ENCODE data around the gene SPEG. TPM values are rescaled to one million over a fixed set of nuclear protein-coding genes. Genes with fewer than 3 reads are reported as not detected.
A peak's percentile ranks its signal among the peaks of the same experiment; 100 is the strongest.

The SPEG gene
- polyA plus RNA-seq, 3 donors: not detected

GRCh38 chr2:219500135-219500534 is 65.5 kb downstream of the SPEG start:
- Histone ChIP-seq H3K4me1 (ENCODE audit: control insufficient read depth in 1 of 2, insufficient read depth in 2 of 2, low read length in 2 of 2) (peaks cover 28 to 43% of the 10 kb centered on the region in 2 donors), H3K9me3 (replicated peaks in 1 of 2; ENCODE audit: control insufficient read depth in 1 of 2, insufficient read depth in 1 of 2, low read length in 2 of 2) (peaks cover 2 to 10% of the 10 kb centered on the region in 2 donors), H3K27ac (ENCODE audit: low read depth in 1 of 2, low read length in 2 of 2) (no peak overlapping the region), H3K79me2 (ENCODE audit: insufficient read depth, low read length) (peaks cover 11% of the 10 kb centered on the region), H3K4me2 (replicated peaks; ENCODE audit: extremely low read depth, low read length, poor library complexity, severe bottlenecking) (no peak overlapping the region), H4K20me1 (ENCODE audit: insufficient read depth, low read length) (no peaks in the 10 kb centered on the region), H3K27me3 (ENCODE audit: control insufficient read depth in 2 of 2, insufficient read depth in 2 of 2, low read length in 2 of 2) (peaks cover 22 to 26% of the 10 kb centered on the region in 2 donors), H2AFZ (ENCODE audit: insufficient read depth, low read depth, low read length, poor library complexity, severe bottlenecking) (no peak overlapping the region), H3K36me3 (replicated peaks in 1 of 2; ENCODE audit: control insufficient read depth in 1 of 2, insufficient read depth in 2 of 2, low read length in 2 of 2) (peaks cover 25 to 42% of the 10 kb centered on the region in 2 donors), H3K4me3 (replicated peaks in 1 of 3; ENCODE audit: low read depth in 2 of 3, low read length in 3 of 3) (no peak overlapping the region), H3K9ac (ENCODE audit: insufficient read depth, low read length, poor library complexity, severe bottlenecking) (no peak overlapping the region)
- TF ChIP-seq CTCF (IDR thresholded peaks at IDR 0.05): no peak
- WGBS (ENCODE audit: insufficient coverage): no CpG with 5 or more reads among the region's 2 CpGs
- Mint-ChIP-seq H3K36me3 (peaks cover 30 to 42% of the 10 kb centered on the region in 2 donors), H3K9me3 (peaks cover 0 to 14% (median 1%) of the 10 kb centered on the region in 7 donors), H3K4me3 (no peak overlapping the region), H3K27me3 (ENCODE audit: low read depth in 3 of 3) (peaks cover 26 to 29% (median 27%) of the 10 kb centered on the region in 3 donors), H3K27ac (peak overlapping the region in 1 of 7 donors; percentile 31), H3K4me1 (peaks cover 38% of the 10 kb centered on the region)
- intact Hi-C loops (cut with micrococcal nuclease): loop anchor here in 1 of 2 donors (5.0 kb wide), 1 partner anchor 42 kb away; the partner anchor contains the start of genes CHPF and TMEM198
- DNase-seq: no peak

GRCh38 chr2:219501849-219502248 is 67.2 kb downstream of the SPEG start:
- Histone ChIP-seq H3K79me2 (ENCODE audit: insufficient read depth, low read length) (peaks cover 11% of the 10 kb centered on the region), H3K9ac (ENCODE audit: insufficient read depth, low read length, poor library complexity, severe bottlenecking) (no peak overlapping the region), H3K4me1 (ENCODE audit: control insufficient read depth in 1 of 2, insufficient read depth in 2 of 2, low read length in 2 of 2) (peaks cover 24 to 31% of the 10 kb centered on the region in 2 donors), H3K9me3 (replicated peaks in 1 of 2; ENCODE audit: control insufficient read depth in 1 of 2, insufficient read depth in 1 of 2, low read length in 2 of 2) (peaks cover 0 to 2% of the 10 kb centered on the region in 2 donors), H3K4me3 (replicated peaks in 1 of 3; ENCODE audit: low read depth in 2 of 3, low read length in 3 of 3) (no peak overlapping the region), H3K4me2 (replicated peaks; ENCODE audit: extremely low read depth, low read length, poor library complexity, severe bottlenecking) (no peak overlapping the region), H2AFZ (ENCODE audit: insufficient read depth, low read depth, low read length, poor library complexity, severe bottlenecking) (no peak overlapping the region), H3K27ac (ENCODE audit: low read depth in 1 of 2, low read length in 2 of 2) (no peak overlapping the region), H4K20me1 (ENCODE audit: insufficient read depth, low read length) (no peaks in the 10 kb centered on the region), H3K27me3 (ENCODE audit: control insufficient read depth in 2 of 2, insufficient read depth in 2 of 2, low read length in 2 of 2) (peaks cover 6 to 9% of the 10 kb centered on the region in 2 donors), H3K36me3 (replicated peaks in 1 of 2; ENCODE audit: control insufficient read depth in 1 of 2, insufficient read depth in 2 of 2, low read length in 2 of 2) (peaks cover 42 to 59% of the 10 kb centered on the region in 2 donors)
- WGBS (ENCODE audit: insufficient coverage): 97% methylated on average over 9 of the region's 14 CpGs
- TF ChIP-seq CTCF (IDR thresholded peaks at IDR 0.05): no peak
- intact Hi-C loops (cut with micrococcal nuclease): loop anchor here in 1 of 2 donors (5.0 kb wide), 1 partner anchor 40 kb away; the partner anchor contains the start of genes CHPF and TMEM198
- no peak overlapping the region for H3K27ac Mint-ChIP-seq
- H3K36me3 Mint-ChIP-seq: peaks cover 47 to 55% of the 10 kb centered on the region in 2 donors
- peaks cover 9 to 14% (median 9%) of the 10 kb centered on the region in 3 donors for H3K27me3 Mint-ChIP-seq (ENCODE audit: low read depth in 3 of 3)
- peaks cover 0 to 6% (median 0%) of the 10 kb centered on the region in 7 donors for H3K9me3 Mint-ChIP-seq
- DNase-seq: no peak
- H3K4me1 Mint-ChIP-seq: peaks cover 28% of the 10 kb centered on the region
- H3K4me3 Mint-ChIP-seq: no peak overlapping the region
